AG09309 (cell line): ENCODE results near the gene TCF21.

ENCODE experiments used
- DNase-seq: peaks from one replicate; pipeline ENCODE4 v3.0.0-alpha.2; 2010; ENCODE audit warnings: low read depth
- H3K4me3 ChIP-seq: 2 replicates; pipeline ENCODE4 v1.5.1; 2011; ENCODE audit warnings: mild to moderate bottlenecking, low read depth, low read length, moderate library complexity; ENCODE audit not compliant: control insufficient read depth
- CTCF ChIP-seq: IDR thresholded peaks from 2 replicates; pipeline ENCODE4 v1.5.1; 2011; ENCODE audit warnings: mild to moderate bottlenecking, low read depth, low read length, inconsistent platforms; ENCODE audit not compliant: insufficient read depth, control insufficient read depth; ENCODE audit errors: missing control alignments

TCF21 gene

GRCh38 chr6:133938533-133938932, 49.6 kb downstream of the TCF21 start:
- DNase-seq, result no peak
- TF ChIP-seq CTCF, result no peak

GRCh38 chr6:133939778-133940667, 51.1 kb downstream of the TCF21 start:
- no peak for DNase-seq
- no peak overlapping the region for H3K4me3 ChIP-seq
- TF ChIP-seq CTCF, result no peak

More at GRCh38 chr6:133938533-133938932, 49.6 kb downstream of the TCF21 start:
- no peak overlapping the region for H3K4me3 ChIP-seq
